ENCODE measurements around the gene ISG20.
"Not testable (repeated sequence)": the region's sequence is repeated elsewhere in the genome, so short reads cannot be mapped to it uniquely, and the experiment has no call there.

ISG20 gene

DNA sequence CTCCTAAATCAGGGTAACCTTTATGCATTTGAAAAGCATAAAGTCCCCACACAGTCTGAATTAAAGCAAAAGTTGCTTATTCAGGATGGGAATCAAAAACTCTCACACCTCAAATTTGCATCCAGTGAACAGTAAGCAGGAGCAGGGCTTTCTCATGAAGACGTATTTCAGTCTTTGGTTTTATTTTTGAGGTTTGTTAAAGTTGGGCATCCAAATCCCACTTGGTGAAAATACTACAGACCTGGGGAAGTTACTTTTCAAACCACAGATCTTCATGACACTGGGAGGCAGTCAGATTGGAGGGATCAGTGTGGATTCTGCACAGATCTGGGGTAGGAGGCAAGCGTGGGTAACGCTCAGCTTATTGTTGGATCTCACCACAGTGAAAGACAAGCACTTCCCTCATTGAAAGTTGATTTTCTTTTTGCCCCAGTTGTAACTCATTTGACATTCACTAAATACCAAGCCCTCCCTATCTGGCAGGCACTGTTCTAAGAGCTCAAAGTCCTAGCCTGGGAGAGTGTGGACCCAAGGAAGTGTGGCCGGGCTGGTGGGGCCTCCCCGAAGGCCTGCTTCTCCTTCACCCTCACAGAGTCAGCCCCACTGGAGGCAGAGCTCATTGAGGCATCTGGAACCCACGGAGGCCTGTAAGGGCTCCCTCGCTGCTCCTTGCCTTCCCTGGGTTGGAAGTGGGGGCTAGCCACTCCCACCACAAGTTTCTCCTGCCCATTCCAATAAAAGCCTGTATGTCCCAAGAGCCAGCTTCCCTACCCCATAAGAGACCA lies 783 bp upstream of the ISG20 start:
- WGBS: 63% methylated on average over 6 of the region's 7 CpGs
- Histone ChIP-seq H3K79me1 (replicated peaks; ENCODE audit: low read length, poor library complexity, severe bottlenecking) (peaks cover 9% of the 10 kb centered on the region), H2BK5ac (ENCODE audit: low read depth, low read length, poor library complexity, severe bottlenecking) (peak overlapping the region; percentile 74), H3K36me3 (ENCODE audit: control insufficient read depth in 1 of 2, insufficient read depth in 2 of 2, low read depth in 1 of 2, low read length in 2 of 2) (peaks cover 12 to 35% of the 10 kb centered on the region in 2 experiments), H2BK12ac (ENCODE audit: low read length in 2 of 2) (peak overlapping the region in 1 of 2 experiments; percentile 78), H4K91ac (ENCODE audit: low read length) (peak overlapping the region; percentile 83), H3K27ac (ENCODE audit: low read length, poor library complexity, severe bottlenecking) (peak overlapping the region; percentile 83), H2BK120ac (ENCODE audit: low read depth, low read length) (peak overlapping the region; percentile 65), H3K4ac (ENCODE audit: low read depth in 1 of 2, low read length in 2 of 2) (peak overlapping the region; percentile 67 to 92), H3K18ac (ENCODE audit: low read depth in 1 of 2, low read length in 2 of 2) (peak overlapping the region; percentile 85 to 89), H3K4me1 (ENCODE audit: control insufficient read depth, insufficient read depth, low read depth, low read length) (peaks cover 21% of the 10 kb centered on the region), H4K8ac (ENCODE audit: low read length) (peak overlapping the region; percentile 92), H3K14ac (ENCODE audit: low read length in 2 of 2) (no peak overlapping the region), H3K9ac (ENCODE audit: low read length) (peak overlapping the region; percentile 90), H3K27me3 (ENCODE audit: control insufficient read depth in 1 of 2, insufficient read depth in 1 of 2, low read length in 2 of 2) (no peaks in the 10 kb centered on the region), H2BK15ac (ENCODE audit: low read depth, poor library complexity, severe bottlenecking) (peak overlapping the region; percentile 96), H3K9me3 (ENCODE audit: control insufficient read depth, low read length) (no peaks in the 10 kb centered on the region), H2AK5ac (ENCODE audit: low read length, severe bottlenecking) (peak overlapping the region; percentile 61), H2AFZ (ENCODE audit: low read depth, low read length) (peak overlapping the region; percentile 18), H3K4me3 (ENCODE audit: insufficient read depth in 1 of 2, low read depth in 1 of 2, low read length in 2 of 2) (peak overlapping the region in 1 of 2 experiments; percentile 80), H3K4me2 (ENCODE audit: low read length, poor library complexity, severe bottlenecking) (peak overlapping the region; percentile 57), H3K23ac (ENCODE audit: low read length in 2 of 2) (peak overlapping the region in 1 of 2 experiments; percentile 37)
- no peak for DNase-seq

DNA sequence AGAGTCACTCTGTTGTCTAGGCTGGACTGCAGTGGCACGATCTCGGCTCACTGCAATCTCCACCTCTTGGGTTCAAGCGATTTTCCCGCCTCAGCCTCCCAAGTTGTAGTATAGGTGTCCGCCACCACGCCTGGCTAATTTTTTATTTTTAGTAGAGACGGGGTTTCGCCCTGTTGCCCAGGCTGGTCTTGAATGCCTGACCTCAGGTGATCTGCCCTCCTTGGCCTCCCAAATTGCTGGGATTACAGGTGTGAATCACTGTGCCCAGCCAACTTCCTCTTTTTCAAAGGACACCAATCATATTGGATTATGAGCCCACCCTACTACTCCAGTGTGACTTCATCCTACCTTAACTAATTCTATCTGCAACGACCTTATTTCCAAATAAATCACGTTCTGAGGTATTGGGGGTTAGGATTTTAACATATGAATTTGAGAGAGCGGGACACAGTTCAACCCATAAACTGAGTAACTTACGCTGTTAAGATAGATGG lies 3.2 kb downstream of the ISG20 start:
- 98% methylated on average over 12 of the region's 12 CpGs for WGBS
- no peak overlapping the region for H4K8ac ChIP-seq (ENCODE audit: low read length)
- no peak overlapping the region for H2BK120ac ChIP-seq (ENCODE audit: low read depth, low read length)

DNA sequence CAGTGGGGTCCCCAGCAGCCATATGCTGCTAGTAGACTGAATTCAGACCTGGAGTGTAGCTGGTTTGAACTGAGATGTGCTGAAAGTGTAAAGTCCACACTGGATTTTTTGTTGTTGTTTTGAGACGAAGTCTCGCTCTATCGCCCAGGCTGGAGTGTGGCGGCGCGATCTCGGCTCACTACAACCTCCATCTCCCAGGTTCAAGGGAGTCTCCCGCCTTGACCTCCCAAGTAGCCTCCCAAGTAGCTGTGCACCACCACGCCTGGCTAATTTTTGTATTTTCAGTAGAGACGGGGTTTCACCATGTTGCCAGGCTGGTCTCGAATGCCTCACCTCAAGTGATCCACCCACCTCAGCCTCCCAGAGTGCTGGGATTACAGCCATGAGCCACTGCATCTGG lies 3.7 kb downstream of the ISG20 start:
- not testable (repeated sequence) for H2BK120ac ChIP-seq (ENCODE audit: low read depth, low read length); H4K8ac ChIP-seq (ENCODE audit: low read length); H3K14ac ChIP-seq (ENCODE audit: low read length in 2 of 2); H3K27me3 ChIP-seq (ENCODE audit: control insufficient read depth in 1 of 2, insufficient read depth in 1 of 2, low read length in 2 of 2); H3K4ac ChIP-seq (ENCODE audit: low read depth in 1 of 2, low read length in 2 of 2); H2AFZ ChIP-seq (ENCODE audit: low read depth, low read length); H3K36me3 ChIP-seq (ENCODE audit: control insufficient read depth in 1 of 2, insufficient read depth in 2 of 2, low read depth in 1 of 2, low read length in 2 of 2); DNase-seq; H3K23ac ChIP-seq (ENCODE audit: low read length in 2 of 2); H3K27ac ChIP-seq (ENCODE audit: low read length, poor library complexity, severe bottlenecking); H3K79me1 ChIP-seq (replicated peaks; ENCODE audit: low read length, poor library complexity, severe bottlenecking); H2BK15ac ChIP-seq (ENCODE audit: low read depth, poor library complexity, severe bottlenecking); H3K9me3 ChIP-seq (ENCODE audit: control insufficient read depth, low read length); H4K91ac ChIP-seq (ENCODE audit: low read length); H3K4me3 ChIP-seq (ENCODE audit: insufficient read depth in 1 of 2, low read depth in 1 of 2, low read length in 2 of 2); H2BK5ac ChIP-seq (ENCODE audit: low read depth, low read length, poor library complexity, severe bottlenecking); H3K4me2 ChIP-seq (ENCODE audit: low read length, poor library complexity, severe bottlenecking); H2AK5ac ChIP-seq (ENCODE audit: low read length, severe bottlenecking); H3K18ac ChIP-seq (ENCODE audit: low read depth in 1 of 2, low read length in 2 of 2); H2BK12ac ChIP-seq (ENCODE audit: low read length in 2 of 2); H3K9ac ChIP-seq (ENCODE audit: low read length)
- 98% methylated on average over 11 of the region's 11 CpGs for WGBS
- peaks cover 15% of the 10 kb centered on the region for H3K4me1 ChIP-seq (ENCODE audit: control insufficient read depth, insufficient read depth, low read depth, low read length)

More for the DNA sequence above, 3.2 kb downstream of the ISG20 start:
- H3K36me3 ChIP-seq (ENCODE audit: control insufficient read depth in 1 of 2, insufficient read depth in 2 of 2, low read depth in 1 of 2, low read length in 2 of 2): peaks cover 0 to 3% of the 10 kb centered on the region in 2 experiments
- H3K4me3 ChIP-seq (ENCODE audit: insufficient read depth in 1 of 2, low read depth in 1 of 2, low read length in 2 of 2): no peak overlapping the region
- H3K79me1 ChIP-seq (replicated peaks; ENCODE audit: low read length, poor library complexity, severe bottlenecking): peaks cover 5% of the 10 kb centered on the region
- H3K4ac ChIP-seq (ENCODE audit: low read depth in 1 of 2, low read length in 2 of 2): no peak overlapping the region
- H3K9ac ChIP-seq (ENCODE audit: low read length): no peak overlapping the region
- H3K18ac ChIP-seq (ENCODE audit: low read depth in 1 of 2, low read length in 2 of 2): no peak overlapping the region
- no peak overlapping the region for H3K23ac ChIP-seq (ENCODE audit: low read length in 2 of 2)
- no peak overlapping the region for H4K91ac ChIP-seq (ENCODE audit: low read length)
- H2AFZ ChIP-seq (ENCODE audit: low read depth, low read length): no peak overlapping the region
- no peak overlapping the region for H3K4me2 ChIP-seq (ENCODE audit: low read length, poor library complexity, severe bottlenecking)
- H3K27ac ChIP-seq (ENCODE audit: low read length, poor library complexity, severe bottlenecking): no peak overlapping the region
- H2BK12ac ChIP-seq (ENCODE audit: low read length in 2 of 2): no peak overlapping the region
- no peaks in the 10 kb centered on the region for H3K27me3 ChIP-seq (ENCODE audit: control insufficient read depth in 1 of 2, insufficient read depth in 1 of 2, low read length in 2 of 2)
- no peak overlapping the region for H2BK5ac ChIP-seq (ENCODE audit: low read depth, low read length, poor library complexity, severe bottlenecking)
- no peak overlapping the region for H3K14ac ChIP-seq (ENCODE audit: low read length in 2 of 2)
- no peak for DNase-seq
- no peak overlapping the region for H2BK15ac ChIP-seq (ENCODE audit: low read depth, poor library complexity, severe bottlenecking)
- no peaks in the 10 kb centered on the region for H3K9me3 ChIP-seq (ENCODE audit: control insufficient read depth, low read length)
- H3K4me1 ChIP-seq (ENCODE audit: control insufficient read depth, insufficient read depth, low read depth, low read length): peaks cover 15% of the 10 kb centered on the region
- no peak overlapping the region for H2AK5ac ChIP-seq (ENCODE audit: low read length, severe bottlenecking)

DNA sequence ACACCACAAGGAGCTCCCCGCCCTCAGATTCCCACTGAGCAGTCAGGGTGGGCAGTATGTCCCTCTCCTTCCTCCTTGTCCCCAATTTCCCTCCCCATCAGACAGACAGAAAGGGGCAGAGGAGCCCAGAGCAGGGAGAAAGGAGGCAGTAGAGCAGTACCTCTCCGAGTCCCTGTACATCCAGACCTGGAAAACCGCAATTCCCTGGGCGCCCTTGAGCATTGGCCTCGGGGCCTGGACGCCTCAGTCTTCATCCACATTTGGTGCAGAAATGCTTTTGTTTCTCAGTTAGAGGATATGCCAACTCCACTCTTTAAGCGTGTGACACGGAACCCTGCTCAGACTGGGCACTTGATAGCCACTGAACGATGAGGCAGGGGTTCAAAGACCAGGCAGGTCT lies 5.9 kb downstream of the ISG20 start:
- Histone ChIP-seq H2BK15ac (ENCODE audit: low read depth, poor library complexity, severe bottlenecking) (no peak overlapping the region), H3K27me3 (ENCODE audit: control insufficient read depth in 1 of 2, insufficient read depth in 1 of 2, low read length in 2 of 2) (no peaks in the 10 kb centered on the region), H2AK5ac (ENCODE audit: low read length, severe bottlenecking) (no peak overlapping the region), H3K36me3 (ENCODE audit: control insufficient read depth in 1 of 2, insufficient read depth in 2 of 2, low read depth in 1 of 2, low read length in 2 of 2) (no peaks in the 10 kb centered on the region), H3K18ac (ENCODE audit: low read depth in 1 of 2, low read length in 2 of 2) (no peak overlapping the region), H3K4ac (ENCODE audit: low read depth in 1 of 2, low read length in 2 of 2) (no peak overlapping the region), H4K91ac (ENCODE audit: low read length) (no peak overlapping the region), H3K23ac (ENCODE audit: low read length in 2 of 2) (no peak overlapping the region), H3K4me2 (ENCODE audit: low read length, poor library complexity, severe bottlenecking) (no peak overlapping the region), H3K14ac (ENCODE audit: low read length in 2 of 2) (no peak overlapping the region), H3K9ac (ENCODE audit: low read length) (no peak overlapping the region), H2BK5ac (ENCODE audit: low read depth, low read length, poor library complexity, severe bottlenecking) (no peak overlapping the region), H3K27ac (ENCODE audit: low read length, poor library complexity, severe bottlenecking) (no peak overlapping the region), H2AFZ (ENCODE audit: low read depth, low read length) (no peak overlapping the region), H2BK12ac (ENCODE audit: low read length in 2 of 2) (no peak overlapping the region), H3K79me1 (replicated peaks; ENCODE audit: low read length, poor library complexity, severe bottlenecking) (peaks cover under 1% of the 10 kb centered on the region), H4K8ac (ENCODE audit: low read length) (no peak overlapping the region), H2BK120ac (ENCODE audit: low read depth, low read length) (no peak overlapping the region), H3K4me3 (ENCODE audit: insufficient read depth in 1 of 2, low read depth in 1 of 2, low read length in 2 of 2) (no peak overlapping the region), H3K9me3 (ENCODE audit: control insufficient read depth, low read length) (no peaks in the 10 kb centered on the region), H3K4me1 (ENCODE audit: control insufficient read depth, insufficient read depth, low read depth, low read length) (peaks cover 9% of the 10 kb centered on the region)
- 92% methylated on average over 7 of the region's 9 CpGs for WGBS
- DNase-seq: no peak
